Fibroblast of upper back skin (primary cell): ENCODE measurements around the gene KLF11.

Experiments used
- DNase-seq: peaks from one replicate; pipeline ENCODE4 v3.0.0-alpha.2; 2013

The KLF11 gene

GRCh38 chr2:10045561-10046355, 2.4 kb downstream of the KLF11 start:
- no peak for DNase-seq

- no peak for DNase-seq
Measured at GRCh38 chr2:10046931-10047330, 3.6 kb downstream of the KLF11 start.

GRCh38 chr2:10047616-10048500, 4.5 kb downstream of the KLF11 start:
- DNase-seq: no peak

GRCh38 chr2:10048501-10049171, 5.3 kb downstream of the KLF11 start:
- DNase-seq: peak; percentile 65

- DNase-seq: no peak
Measured at GRCh38 chr2:10052216-10052615, 8.9 kb downstream of the KLF11 start.

GRCh38 chr2:10053351-10053750, 10.0 kb downstream of the KLF11 start:
- DNase-seq: no peak

GRCh38 chr2:10054424-10054823, 11.1 kb downstream of the KLF11 start:
- no peak for DNase-seq

GRCh38 chr2:10054976-10055375, 11.6 kb downstream of the KLF11 start:
- DNase-seq: no peak

- DNase-seq: no peak
Measured at GRCh38 chr2:10056439-10056838, 13.1 kb downstream of the KLF11 start.

- DNase-seq: peak; percentile 69
Measured at GRCh38 chr2:10057231-10058107, 14.1 kb downstream of the KLF11 start.

- no peak for DNase-seq
Measured at GRCh38 chr2:10058251-10059015, 15.1 kb downstream of the KLF11 start.

- DNase-seq: no peak
Measured at GRCh38 chr2:10059016-10059351, 15.6 kb downstream of the KLF11 start.

GRCh38 chr2:10059552-10060335, 16.4 kb downstream of the KLF11 start:
- no peak for DNase-seq

GRCh38 chr2:10061221-10061925, 18.0 kb downstream of the KLF11 start:
- no peak for DNase-seq

- no peak for DNase-seq
Measured at GRCh38 chr2:10062931-10063365, 19.6 kb downstream of the KLF11 start.

GRCh38 chr2:10063566-10063965, 20.2 kb downstream of the KLF11 start:
- no peak for DNase-seq

- no peak for DNase-seq
Measured at GRCh38 chr2:10064932-10065772, 21.8 kb downstream of the KLF11 start.

- DNase-seq: no peak
Measured at GRCh38 chr2:10065773-10066055, 22.4 kb downstream of the KLF11 start.

- no peak for DNase-seq
Measured at GRCh38 chr2:10067330-10067729, 24.0 kb downstream of the KLF11 start.
